ENCODE data around the gene TSNAX. TPM values are rescaled to one million over a fixed set of nuclear protein-coding genes. Genes with fewer than 3 reads are reported as not detected.

TSNAX gene
- total and polyA plus RNA-seq, 2 of the 4 experiments (the other 2 are of a cell fraction), result 19.6 to 60.6 TPM

DNA sequence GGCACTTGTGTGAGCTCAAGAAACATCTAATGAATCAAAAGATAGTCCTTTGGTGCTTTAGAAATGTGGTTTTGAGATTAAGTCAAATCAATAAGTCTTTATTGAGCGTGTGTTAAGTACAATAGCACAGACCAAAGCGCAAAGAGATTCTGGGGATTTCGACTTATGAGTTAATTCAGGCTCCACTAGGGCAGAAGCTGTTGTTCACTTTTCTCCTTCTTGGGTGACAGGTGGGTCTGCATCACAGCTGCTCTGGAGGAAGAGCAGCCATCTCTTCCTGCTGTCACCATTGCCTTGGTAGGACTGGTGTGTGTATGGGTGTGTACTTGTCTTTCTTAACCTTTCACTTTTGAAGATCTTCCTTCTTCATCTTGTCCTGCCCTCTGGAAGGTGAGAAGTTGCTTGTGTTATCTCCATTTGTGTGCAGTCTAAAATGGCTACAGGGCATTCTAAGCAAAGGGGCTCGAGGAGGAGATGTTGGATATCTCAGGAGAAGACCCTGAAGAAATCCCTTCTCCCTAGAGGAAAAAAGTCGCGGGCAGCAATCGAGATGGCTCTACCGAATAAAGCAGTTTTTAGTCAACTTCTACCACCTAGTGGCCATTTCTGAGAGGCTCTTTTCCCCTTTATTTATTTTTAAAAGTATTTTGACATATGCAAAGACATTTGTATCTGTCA, 75.3 kb downstream of the TSNAX start (continued):
- TF ChIP-seq, protein P1, sequence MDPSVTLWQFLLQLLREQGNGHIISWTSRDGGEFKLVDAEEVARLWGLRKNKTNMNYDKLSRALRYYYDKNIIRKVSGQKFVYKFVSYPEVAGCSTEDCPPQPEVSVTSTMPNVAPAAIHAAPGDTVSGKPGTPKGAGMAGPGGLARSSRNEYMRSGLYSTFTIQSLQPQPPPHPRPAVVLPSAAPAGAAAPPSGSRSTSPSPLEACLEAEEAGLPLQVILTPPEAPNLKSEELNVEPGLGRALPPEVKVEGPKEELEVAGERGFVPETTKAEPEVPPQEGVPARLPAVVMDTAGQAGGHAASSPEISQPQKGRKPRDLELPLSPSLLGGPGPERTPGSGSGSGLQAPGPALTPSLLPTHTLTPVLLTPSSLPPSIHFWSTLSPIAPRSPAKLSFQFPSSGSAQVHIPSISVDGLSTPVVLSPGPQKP (IDR thresholded peaks at IDR 0.05; ENCODE audit: borderline replicate concordance, low read depth, low read length), result no peak
- TF ChIP-seq RAD21 (IDR thresholded peaks at IDR 0.05; ENCODE audit: low read length), result peak; percentile 76

DNA sequence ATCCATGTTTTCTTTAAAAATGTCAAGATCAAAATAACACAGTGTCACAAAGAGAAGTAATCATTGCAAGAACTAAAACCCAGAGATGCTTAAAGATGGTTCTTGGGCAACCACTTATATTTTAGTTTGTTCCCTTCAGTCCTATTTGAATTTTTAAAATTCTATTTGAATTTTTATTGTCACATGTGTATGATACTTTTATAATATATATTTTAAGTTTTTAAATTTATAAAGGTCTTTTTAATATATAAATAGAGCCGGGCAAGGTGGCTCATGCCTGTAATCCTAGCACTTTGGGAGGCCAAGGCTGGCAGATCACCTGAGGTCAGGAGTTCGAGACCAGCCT, 75.8 kb downstream of the TSNAX start:
- Histone ChIP-seq H3K9me3 (ENCODE audit: control insufficient read depth, insufficient read depth, low read length) (no peaks in the 10 kb centered on the region), H3K14ac (replicated peaks; ENCODE audit: low read depth, low read length) (no peak overlapping the region), H3K4me1 (ENCODE audit: control insufficient read depth, insufficient read depth, low read length) (peaks cover 4% of the 10 kb centered on the region; the same call in 1 of the 2 replicates), H4K91ac (ENCODE audit: insufficient read depth, low read depth, low read length) (no peak overlapping the region), H4K5ac (ENCODE audit: low read depth, low read length) (no peak overlapping the region), H3K79me1 (ENCODE audit: low read depth in 1 of 2, low read length in 2 of 2) (no peaks in the 10 kb centered on the region), H4K8ac (ENCODE audit: low read depth in 2 of 2, low read length in 2 of 2) (no peak overlapping the region), H3K23ac (ENCODE audit: low read depth, low read length) (no peak overlapping the region), H4K20me1 (ENCODE audit: insufficient read depth, low read length) (no peaks in the 10 kb centered on the region), H2BK20ac (ENCODE audit: low read depth, low read length) (no peak overlapping the region), H3K9me1 (ENCODE audit: insufficient read depth, low read length) (no peaks in the 10 kb centered on the region), H3K4me2 (ENCODE audit: low read depth, low read length) (no peak overlapping the region), H3K18ac (ENCODE audit: low read depth, low read length) (no peak overlapping the region), H3K56ac (ENCODE audit: extremely low read depth, insufficient read depth, low read length) (no peak overlapping the region), H2AK9ac (replicated peaks; ENCODE audit: low read depth, low read length, poor library complexity) (no peak overlapping the region), H2BK15ac (ENCODE audit: low read depth, low read length) (no peak overlapping the region), H3K27ac (ENCODE audit: insufficient read depth, low read length) (no peak overlapping the region), H3K36me3 (ENCODE audit: control insufficient read depth, insufficient read depth, low read length) (no peaks in the 10 kb centered on the region), H2AFZ (replicated peaks; ENCODE audit: low read length, poor library complexity) (no peak overlapping the region), H3K27me3 (ENCODE audit: control insufficient read depth, insufficient read depth, low read length) (no peaks in the 10 kb centered on the region), H3K4ac (ENCODE audit: low read depth, low read length) (no peak overlapping the region), H2BK5ac (ENCODE audit: low read depth, low read length, poor library complexity, severe bottlenecking) (no peak overlapping the region), H2BK120ac (ENCODE audit: low read depth, low read length) (no peak overlapping the region), H3K4me3 (ENCODE audit: insufficient read depth, low read depth, low read length) (no peak overlapping the region), H3K9ac (ENCODE audit: low read depth, low read length) (no peak overlapping the region), H2AK5ac (ENCODE audit: low read depth, low read length) (no peak overlapping the region)
- TF ChIP-seq, protein P1 (IDR thresholded peaks at IDR 0.05; ENCODE audit: borderline replicate concordance, low read depth, low read length), result no peak
- TF ChIP-seq MAFK (IDR thresholded peaks at IDR 0.05; ENCODE audit: low read depth, low read length), result no peak
- TF ChIP-seq RCOR1 (IDR thresholded peaks at IDR 0.05; ENCODE audit: insufficient replicate concordance, low read length), result no peak
- intact Hi-C loops (cut with micrococcal nuclease), result loop anchor here (1.0 to 5.0 kb wide), 2 partner anchors 187 to 363 kb away; partner anchors contain the start of gene GNPAT
- BruUV-seq (replicated peaks), result no TSS peak
- WGBS, 2 experiments (ENCODE audit: extremely low coverage in 2 of 2, insufficient read length in 1 of 2), result no CpG with 5 or more reads among the region's 2 CpGs
- dilution Hi-C loops (cut with HindIII; ENCODE audit: low sequenced_read_pairs, unreplicated experiment), result no loop called here
- ATAC-seq (ENCODE audit: low read depth), result no peak
- in situ Hi-C loops (cut with MboI; ENCODE audit: low sequenced_read_pairs), result no loop called here
- no peak for DNase-seq
- ChIA-PET CTCF (interaction anchor here (0.6 to 1.2 kb wide), 2 partner anchors 43 to 1348 kb away, joined by 3 read pairs; no protein-coding TSS in a partner anchor), POLR2A (ENCODE audit: unreplicated experiment) (no interaction called here)

All from IMR-90 (cell line).